ENCODE measurements around the gene CSNK1G3.
"Not testable (repeated sequence)": the region's sequence is repeated elsewhere in the genome, so short reads cannot be mapped to it uniquely, and the experiment has no call there.

Gene CSNK1G3

DNA sequence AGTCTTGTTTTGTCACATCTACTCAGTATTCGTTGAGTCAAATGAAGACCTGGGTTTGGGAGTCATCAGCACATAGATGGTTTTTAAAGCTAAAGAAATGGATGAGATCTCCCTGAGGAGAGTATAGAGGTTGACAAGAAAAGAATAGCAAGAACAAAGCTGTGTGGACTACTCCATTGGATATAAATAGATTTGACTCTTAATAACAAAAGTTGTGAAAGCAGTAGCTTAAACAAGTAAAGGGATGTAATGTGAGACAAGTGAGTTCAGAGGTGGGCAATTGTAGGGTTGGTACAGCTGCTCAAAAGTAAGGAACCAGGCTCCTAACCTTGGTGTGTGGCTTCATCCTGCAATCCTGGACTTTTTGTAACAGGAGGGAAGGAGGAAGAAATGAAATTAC is 49.3 kb downstream of the CSNK1G3 start:
- no peak for DNase-seq

DNA sequence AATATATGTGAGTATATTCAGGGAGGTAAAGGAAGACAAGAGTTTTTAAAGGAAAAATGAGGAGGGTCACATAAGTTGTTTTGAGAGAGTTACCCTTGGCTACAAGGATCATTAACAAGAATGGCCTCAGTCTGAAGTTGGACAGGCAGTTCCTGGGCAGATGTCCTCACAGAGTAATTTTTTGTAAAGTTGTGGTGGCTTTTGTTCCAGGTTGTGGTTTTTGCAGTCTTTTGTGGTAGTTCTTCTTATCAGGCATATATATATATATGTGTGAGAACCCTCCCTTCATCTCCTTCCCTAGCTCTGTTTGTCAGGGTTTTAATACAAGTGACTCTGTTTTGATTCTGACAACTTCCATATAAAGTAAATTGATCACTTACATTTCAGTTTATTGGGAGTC is 60.0 kb downstream of the CSNK1G3 start:
- DNase-seq: no peak

DNA sequence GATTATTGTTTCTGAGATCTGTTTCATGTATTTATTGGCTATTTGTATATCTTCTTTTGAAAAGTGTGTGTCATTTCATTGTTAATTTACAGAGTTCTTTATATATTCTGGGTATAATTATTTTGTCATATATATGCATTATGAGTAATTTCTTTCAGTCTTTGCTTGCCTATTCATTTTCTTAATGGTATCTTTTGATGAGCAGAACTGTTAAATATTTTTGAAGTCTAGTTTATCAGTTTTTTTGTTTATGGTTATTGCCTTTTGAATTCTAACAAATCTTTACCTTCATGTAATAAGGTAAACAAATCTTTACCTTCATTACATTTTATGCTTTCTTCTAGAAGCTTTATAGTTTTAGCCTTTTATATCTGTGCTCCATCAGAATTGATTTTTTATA is 66.4 kb downstream of the CSNK1G3 start:
- no peak for DNase-seq

DNA sequence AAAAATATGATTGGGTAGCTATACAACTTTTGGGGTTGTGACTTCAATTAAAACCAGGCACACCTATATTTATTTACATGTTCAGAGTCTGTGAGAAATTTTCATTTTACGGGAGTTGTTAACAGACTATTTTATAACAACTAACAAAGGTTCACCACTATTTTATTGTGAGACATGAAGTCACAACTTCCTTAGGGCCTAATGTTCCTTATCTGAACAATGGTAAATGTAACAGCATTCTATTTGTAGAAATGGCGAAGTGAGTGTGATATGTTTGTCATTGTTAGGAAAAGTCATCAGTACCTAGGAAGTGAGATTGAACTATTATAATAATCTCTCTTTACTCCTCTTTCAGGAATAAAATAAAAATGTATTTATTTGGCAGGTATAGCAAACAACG is 67.4 kb downstream of the CSNK1G3 start:
- no peak for DNase-seq

DNA sequence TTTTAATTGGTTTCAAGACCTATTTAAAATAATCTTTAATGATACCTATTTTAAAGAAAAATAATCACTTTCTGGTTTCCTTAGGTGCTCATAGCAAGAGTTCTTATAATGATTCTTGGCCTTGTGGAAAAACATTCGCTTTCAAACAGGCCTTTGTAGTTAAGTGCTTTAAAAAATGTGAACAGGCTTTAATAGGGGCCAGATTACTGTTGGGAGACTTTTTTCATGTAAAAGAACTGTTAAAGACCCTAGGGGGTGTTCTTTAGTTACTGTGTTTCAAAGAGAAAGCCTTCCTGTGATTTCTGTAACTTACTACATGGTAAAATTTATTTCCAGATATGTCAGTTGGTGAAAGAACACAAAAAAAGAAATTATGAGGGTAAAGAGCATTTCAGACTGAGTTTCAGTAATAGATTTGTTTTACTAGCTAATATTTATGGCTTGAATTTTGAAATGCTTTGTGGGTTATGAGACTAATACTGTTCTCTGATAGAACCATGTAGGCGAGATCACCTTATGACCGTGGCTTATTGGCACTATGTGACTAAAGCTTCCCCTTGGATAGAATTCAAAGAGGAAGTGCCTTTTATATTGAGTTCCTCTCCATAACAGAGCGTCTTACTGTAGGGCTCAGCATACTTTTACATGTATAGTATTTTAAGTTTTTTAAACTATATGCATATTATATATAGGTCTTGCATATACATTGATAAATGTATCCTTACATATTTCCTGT is 70.7 kb downstream of the CSNK1G3 start:
- DNase-seq: no peak

DNA sequence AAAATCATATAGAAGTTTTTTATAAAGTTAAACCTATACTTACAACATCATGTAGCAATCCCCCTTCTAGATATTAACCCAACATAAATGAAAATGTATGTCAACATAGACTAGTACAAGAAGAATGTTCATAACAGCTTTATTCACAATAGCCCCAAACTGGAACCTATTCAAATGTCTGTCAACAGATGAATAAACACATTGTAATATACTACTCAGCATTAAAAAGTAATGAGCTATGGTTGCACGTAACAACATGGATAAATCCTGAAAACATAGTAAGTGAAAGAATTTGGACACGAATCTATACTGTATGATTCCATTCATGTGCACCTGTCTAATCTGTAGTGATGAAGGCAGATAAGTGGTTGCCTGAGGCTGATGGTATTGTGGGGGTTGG is 73.9 kb downstream of the CSNK1G3 start:
- DNase-seq: no peak

DNA sequence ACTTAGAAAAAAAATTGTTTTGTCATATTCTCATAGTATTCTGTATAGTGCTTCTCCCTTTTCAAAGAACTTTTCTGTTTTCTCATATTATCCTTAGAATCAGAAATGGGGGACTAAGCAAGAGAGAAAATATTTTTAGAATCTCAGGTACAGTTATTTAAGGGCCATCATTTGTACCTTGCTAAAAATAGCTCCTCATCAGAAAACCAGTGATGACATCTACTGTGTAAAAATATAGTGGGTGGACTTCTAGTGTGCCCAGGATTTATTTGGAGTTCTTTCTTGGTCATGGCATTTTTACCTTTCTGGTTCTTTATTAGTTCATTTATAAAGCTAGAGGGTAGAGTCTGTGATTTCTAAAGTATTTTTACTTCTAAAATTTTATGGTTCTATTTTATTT is 82.5 kb downstream of the CSNK1G3 start:
- DNase-seq: no peak

DNA sequence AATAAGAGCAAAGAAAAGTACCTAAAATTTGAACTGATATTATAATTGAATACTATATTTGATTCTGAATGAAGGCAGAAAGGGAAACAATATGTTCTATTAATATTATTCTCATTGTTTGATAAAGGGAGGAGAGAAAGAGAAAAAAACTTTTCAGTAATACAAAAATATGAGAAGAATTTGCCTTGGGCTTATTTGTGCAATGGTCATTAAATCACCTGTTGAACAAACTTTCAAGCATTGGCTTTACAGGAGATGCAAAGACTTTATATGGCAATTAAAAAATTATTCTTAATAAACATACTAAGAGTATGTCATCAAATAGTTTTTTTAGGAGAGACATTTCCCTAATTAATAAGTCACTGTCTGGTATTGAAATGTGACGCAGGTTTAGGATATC is 85.0 kb downstream of the CSNK1G3 start:
- no peak for DNase-seq

DNA sequence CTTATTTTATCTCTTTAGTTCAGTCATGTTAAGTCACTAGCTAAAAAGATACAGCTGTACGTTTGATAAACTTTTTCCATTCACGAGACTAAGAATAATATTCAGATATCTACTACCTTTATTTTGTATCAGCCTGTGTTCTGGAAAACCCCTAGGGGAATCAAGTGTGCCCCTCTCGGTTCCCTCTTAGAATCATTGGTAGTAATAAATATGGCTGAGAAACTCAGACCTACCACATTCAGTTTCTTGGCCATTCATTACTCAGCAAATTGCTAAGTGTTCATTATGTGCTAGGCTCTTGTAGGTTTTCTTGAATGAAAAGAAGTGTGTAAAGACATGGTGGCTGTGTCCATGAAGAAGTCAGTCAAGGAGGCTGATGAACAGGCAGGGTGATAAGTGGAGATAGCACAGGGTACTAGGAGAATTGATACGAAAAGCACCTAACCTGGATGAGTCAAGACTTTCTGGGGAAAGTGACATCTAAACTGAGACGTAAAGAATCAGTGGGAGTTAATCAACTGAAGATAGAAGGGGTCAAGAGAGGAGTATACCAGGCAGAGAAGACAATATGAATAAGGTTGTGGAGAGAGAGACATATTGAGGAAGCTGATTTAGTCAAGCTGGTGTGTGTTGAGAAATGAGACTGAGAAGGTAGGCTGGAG is 86.2 kb downstream of the CSNK1G3 start:
- no peak for DNase-seq

DNA sequence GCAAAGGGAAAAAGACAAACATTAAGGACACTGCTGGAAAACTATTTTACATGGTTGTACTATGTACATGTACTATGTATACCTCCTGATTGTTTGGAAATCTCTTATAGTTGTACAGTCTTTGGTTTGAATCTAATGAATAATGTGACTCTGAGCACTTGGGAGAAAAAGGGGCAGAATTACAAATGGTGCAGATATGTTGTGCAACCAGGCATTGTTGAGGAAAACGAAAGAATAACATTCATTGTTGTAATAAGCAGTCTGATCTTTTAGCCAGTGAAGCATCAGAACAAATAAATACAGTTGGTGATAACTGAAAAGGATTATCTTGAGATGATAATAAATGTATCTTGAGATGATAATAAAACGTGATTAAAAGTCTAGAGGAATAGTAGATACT is 87.2 kb downstream of the CSNK1G3 start:
- DNase-seq: no peak

DNA sequence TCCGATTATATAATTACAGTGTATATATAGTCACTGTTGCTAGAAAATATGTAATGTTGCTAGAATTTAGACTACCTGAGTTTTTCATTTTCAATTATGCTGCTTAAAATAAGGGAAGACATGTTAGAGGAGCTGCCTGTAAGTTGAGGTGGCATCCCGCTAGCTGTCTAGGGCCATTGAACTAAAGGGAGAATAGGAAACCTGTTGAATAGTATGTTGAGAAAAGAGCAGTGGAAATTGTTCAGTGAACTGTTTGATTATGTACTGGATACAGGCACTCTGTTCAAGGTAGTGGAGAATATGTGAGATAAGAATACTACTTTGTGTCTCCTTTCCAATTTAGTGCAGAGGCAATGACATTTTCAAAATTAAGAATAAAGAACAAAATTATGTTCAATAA is 89.6 kb downstream of the CSNK1G3 start:
- no peak for DNase-seq

DNA sequence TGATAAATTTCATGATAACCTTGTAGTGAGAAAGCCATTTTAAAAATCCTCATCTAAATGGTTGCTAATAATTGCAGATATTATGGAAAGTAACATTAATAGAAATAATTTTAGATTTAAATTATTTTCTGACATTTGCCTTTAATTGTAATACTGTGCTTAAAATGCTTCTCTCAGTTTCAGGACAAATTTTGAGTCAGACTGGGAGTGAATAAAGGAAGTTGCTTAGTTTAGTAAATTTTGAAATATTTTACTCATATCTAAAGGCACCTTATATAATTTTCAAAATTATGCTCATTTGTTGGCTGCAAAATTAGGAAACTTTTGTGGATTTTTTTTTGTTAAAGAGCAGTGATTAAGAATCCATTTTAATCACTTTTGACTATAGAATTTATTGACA is 93.8 kb downstream of the CSNK1G3 start:
- DNase-seq: no peak

DNA sequence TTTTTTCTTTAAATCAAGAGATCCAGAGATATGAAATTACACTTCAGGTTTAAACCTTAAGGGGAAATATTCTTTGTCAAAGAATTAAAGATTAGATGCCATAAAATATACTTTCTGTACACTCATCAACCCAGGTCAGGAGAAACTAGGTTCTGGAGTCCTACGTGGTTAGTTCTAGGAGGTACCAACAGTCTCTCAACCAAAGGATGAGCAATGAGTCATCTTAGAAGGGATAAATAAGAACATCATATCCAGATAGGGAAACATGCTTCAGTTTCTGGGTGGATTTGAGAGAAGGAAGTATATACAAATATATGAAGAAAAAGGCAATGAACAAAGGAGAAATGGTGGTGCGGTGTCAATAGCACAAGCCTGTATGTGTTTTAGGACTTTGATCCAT is 98.2 kb downstream of the CSNK1G3 start:
- DNase-seq: no peak

DNA sequence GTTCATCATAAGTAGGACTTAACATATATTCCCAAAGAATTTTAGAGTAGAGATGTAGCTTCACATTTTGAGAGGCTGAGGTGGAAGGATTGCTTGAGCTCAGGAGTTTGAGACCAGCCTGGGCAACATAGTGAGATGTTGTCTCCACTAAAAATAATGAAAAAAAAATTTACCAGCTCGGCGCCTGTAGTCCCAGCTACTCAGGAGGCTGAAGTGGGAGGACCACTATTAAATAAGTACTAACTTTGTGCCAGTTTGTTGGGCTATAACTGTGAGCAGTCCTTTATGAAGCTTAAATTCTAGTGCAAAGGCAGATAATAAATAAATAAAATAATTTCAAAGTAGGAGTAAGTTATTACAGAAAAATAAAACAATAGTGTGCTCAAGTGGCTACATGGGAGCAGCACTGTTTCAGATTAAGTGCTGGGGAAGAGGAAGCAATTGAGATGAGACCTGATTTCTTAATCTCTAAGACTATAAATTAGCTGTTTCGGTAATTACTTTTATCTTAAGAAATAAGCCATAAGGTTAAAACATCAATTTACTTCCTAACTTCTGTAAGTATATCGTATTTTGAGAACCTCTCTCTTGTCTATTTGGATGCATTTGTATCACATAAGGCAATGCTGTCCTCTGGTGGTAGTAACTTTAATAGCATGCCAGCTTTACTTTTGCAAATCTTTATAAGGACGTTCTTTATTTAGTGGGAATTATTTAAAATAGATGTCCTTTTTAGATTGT is 98.9 kb downstream of the CSNK1G3 start:
- no peak for DNase-seq

DNA sequence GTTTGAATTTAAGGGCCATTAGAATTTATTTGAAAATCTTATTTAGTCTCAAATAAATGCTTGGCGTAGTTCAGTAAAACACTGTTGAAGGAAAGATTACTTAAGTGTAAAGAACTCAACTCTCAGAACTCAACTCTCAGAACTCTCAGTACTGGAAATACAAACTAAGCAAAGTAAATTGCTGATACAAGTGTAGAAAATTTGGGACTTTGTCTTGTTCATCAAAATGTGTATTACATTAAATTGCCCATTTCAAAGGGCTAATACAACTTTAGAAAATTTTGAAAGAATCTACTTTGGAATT is 99.4 kb downstream of the CSNK1G3 start:
- no peak for DNase-seq

DNA sequence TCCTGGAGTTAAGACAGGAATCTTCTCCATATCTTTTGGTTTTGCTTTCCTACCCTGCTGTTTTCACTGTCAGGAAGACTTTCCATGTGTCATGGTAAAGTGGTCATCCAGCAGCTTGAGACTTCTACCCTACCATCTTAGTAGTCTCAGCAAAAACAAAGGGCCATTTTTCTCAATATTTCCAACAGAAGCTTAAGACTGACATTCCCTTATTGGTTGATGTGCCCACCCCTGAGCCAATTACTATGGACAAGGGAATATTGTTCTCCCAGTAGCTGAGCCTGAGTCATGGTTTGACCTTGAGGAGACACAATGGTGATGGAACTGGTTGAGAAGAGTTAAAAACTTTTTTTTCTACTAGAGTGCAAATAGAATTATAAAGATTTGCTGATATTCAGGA is 105.6 kb downstream of the CSNK1G3 start:
- DNase-seq: no peak

DNA sequence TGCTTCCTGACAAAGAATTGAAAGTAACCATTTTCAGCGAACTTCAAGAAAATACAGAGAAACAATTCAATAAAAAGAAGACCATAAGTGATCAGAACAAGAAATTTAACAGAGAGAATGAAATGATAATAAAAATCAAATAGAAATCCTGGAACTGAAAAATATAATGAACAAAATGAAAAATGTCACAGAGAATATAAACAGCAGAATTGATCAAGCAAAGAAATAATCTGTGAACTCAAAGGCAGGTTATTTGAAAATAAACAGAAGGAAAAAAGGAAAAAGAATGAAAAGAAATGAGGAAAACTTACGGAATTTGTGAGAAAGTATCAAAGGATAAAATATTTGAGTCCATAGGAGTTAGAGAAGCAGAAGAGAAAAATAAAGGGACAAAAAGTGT is 114.1 kb downstream of the CSNK1G3 start:
- no peak for DNase-seq

DNA sequence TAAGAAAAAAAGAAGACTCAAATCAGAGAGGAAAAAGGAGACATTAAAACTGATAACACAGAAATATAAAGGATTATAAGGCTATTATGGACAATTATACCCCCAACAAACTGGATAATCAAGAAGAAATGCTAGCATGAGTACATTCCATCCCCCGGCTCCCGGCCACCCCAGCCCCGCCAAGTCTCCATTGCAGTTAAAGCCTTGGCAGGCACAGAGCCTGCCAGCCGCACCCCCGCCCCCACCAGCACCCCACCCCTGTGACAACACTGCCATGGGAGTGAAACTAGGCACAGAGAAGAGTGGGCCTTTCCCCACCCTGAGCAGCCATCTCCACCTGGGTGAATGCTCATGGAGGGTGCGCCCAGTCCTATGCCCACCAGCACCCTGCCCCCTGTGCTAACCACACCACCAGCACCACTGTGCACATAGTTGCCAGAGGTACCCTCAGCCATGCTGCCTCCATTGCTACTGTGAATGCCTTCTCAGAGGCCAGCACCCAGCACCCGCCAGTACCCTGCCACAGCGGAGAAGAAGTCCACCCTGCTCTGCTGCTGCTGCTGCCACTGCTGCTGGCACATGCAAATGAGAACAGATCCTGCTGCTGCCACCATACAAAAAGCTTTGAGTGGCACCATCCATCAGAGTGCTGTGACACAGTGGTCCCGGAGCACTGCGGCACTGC is 117.0 kb downstream of the CSNK1G3 start:
- DNase-seq: no peak

DNA sequence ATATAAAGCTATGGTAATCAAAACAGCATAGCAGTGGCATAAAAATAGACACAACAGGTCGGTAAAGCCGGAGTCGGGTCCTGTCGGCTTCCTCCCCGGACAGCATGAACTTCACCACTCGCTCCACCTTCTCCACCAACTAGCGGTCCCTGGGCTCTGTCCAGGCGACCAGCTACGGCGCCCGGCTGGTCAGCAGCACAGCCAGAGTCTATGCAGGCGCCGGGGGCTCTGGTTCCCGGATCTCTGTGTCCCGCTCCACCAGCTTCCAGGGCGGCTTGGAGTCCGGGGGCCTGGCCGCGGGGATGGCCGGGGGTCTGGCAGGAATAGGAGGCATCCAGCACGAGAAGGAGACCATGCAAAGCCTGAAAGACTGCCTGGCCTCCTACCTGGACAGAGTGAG is 124.0 kb downstream of the CSNK1G3 start:
- DNase-seq: no peak

DNA sequence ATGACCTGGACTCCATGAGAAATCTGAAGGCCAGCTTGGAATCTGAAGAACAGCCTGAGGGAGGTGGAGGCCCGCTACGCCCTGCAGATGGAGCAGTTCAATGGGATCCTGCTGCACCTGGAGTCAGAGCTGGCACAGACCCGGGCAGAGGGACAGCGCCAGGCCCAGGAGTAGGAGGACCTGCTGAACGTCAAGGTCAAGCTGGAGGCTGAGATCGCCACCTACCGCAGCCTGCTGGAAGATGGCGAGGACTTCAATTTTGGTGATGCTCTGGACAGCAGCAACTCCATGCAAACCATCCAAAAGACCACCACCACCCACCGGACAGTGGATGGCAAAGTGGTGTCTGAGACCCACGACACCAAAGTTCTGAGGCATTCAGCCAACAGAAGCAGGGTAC is 125.1 kb downstream of the CSNK1G3 start:
- not testable (repeated sequence) for DNase-seq

DNA sequence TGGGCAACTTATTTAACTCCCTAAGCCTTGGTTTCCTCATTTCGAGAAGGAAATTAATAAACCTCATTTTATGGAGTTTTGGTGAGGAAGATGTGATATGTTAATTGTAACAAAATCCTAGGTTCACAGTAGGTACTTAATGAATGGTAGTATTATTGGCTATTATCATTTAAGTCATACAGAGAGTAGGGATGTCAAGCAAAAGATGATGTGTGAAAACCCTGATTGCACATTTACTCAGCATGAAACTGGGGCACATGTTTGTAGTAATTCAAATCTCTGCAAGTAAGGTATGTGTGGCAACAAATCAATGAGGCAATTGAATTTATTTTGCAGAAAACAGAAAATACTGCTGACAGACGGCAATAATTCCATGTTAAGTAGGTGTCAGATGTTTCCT is 127.3 kb downstream of the CSNK1G3 start:
- DNase-seq: no peak

DNA sequence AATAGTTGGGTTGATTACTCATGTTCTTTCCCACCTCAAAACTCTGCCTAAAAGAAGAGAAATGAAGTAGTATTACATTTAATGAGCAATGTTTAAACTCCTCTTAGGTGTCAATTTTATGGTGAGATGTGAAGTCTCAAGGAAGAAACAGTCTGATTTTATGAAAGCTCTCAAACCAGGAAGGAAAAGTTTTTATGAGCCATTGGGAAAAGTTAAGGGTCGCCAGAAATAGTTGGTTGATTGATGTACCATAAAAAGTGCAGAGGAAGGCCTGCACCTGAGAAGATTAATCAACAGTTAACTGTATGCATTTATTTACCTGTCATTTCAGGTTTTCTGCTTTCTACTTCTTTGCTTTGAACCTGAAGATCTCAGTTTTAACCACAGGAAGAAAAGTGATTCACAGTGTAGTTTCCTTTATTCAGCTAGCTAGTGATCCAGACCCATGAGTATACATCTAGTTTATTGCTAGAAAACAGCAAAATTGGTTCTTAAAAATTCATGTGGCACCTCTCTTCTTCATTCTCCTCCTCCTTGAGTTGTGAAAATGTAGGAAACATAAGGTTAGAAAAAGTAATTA is 133.1 kb downstream of the CSNK1G3 start:
- DNase-seq: no peak

DNA sequence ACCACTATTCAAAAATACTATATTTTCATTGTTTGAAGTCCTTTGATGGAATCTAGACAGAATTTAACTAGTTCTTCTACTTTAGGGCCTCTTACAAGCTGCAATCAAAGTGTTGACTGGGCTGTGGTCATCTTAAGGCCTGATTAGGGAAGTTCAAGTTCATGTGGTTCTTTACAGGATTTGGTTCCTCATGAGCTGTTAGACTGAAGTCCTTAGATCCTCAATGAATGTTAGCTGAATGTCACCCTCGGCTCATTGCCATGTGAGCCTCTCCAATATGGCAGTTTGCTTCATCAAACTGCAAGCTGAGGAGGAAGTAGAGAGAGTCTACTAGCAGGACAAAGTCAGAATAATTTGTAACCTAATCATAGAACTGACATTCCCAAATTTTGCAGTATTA is 135.1 kb downstream of the CSNK1G3 start:
- no peak for DNase-seq

DNA sequence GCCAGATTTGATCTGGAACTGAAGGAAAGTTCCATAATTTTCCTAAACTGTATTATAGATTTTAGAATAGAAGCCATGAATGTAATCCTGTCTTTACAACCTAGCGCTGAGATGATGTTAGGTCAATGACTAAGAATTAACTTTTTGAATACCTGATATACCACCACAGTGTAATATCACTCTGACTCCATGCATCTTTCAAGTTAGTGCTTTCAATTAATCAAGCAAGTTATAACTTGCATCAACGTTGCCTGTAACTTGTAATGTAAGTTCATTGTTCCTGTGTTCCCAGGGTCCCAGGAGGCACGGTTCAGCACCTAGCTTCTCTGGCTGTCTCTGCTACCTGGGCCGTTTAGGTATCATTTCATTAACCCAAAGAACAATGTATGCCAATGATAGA is 139.3 kb downstream of the CSNK1G3 start:
- no peak for DNase-seq
